AG20443 (cell line): ENCODE data around the gene MTERF1.
"Not testable (repeated sequence)": the region's sequence is repeated elsewhere in the genome, so short reads cannot be mapped to it uniquely, and the experiment has no call there.

Source experiments
- DNase-seq: peaks from one replicate; pipeline ENCODE4 v3.0.0; 2012; ENCODE audit warnings: low spot score, mixed read lengths

MTERF1 gene, protein sequence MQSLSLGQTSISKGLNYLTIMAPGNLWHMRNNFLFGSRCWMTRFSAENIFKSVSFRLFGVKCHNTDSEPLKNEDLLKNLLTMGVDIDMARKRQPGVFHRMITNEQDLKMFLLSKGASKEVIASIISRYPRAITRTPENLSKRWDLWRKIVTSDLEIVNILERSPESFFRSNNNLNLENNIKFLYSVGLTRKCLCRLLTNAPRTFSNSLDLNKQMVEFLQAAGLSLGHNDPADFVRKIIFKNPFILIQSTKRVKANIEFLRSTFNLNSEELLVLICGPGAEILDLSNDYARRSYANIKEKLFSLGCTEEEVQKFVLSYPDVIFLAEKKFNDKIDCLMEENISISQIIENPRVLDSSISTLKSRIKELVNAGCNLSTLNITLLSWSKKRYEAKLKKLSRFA

DNA sequence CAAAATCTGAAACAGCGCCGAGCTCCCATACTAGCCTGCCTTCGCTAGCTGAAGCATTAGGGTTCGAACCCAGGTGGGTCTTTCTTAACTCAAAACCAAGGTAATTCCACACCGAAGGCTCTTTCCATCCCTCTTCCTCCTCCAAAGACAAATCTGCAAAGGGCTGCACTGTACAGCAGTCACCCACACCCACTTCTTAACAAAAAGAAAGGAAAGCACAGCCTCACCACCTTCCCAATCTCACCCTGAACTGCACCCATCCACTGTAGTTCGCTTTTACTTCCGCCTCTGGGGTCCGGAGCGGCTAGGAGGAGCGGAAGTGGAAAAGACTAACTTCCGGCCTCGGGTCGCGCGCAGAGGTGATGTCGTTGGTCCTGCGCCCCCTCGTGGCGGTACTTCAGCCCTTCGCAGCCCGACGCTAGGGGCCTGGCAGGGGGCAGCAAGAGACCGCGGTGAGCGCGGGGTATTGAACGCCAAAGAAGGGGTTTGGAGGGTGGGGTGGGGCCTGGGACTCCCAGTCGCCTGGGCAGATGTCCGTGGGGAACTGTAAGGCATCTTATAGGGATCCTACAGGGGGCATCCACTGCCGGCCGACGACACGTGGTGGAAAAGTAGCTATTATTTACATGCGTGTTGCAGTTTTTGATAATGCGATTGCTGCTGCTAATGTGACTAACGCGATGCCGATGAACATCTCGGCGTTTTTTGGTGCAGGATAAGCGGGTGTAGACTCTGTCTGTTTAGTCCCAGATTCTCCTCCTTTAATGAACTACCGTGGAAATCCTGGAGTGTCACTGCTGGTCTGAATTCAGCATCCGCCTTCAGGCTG lies at the start of gene MTERF1:
Gene MTERF1, minus strand, starts transcription at position 290 of the 829 bp plus-strand sequence. CDS start 619 bp downstream, outside the sequence.
- DNase-seq, result peak; percentile 94

DNA sequence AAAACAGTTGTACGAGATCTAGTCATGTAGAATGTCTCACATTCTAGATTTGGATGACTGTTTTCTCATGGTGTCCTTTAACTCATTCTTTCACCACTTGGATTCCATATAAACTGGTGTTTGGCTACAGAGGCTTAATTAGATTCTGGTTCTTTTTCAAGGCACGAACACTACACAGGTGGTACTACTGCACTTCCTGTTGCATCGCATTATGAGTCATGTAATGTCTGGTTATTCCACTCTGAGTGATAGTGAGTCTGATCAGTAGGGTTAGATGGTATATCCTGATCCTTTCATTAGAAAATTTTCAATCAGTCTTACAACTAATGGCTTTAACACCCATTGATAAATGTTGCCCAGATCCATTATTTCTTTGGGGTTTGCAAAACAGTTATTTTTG lies 49.0 kb upstream of the MTERF1 start:
- DNase-seq, result no peak

DNA sequence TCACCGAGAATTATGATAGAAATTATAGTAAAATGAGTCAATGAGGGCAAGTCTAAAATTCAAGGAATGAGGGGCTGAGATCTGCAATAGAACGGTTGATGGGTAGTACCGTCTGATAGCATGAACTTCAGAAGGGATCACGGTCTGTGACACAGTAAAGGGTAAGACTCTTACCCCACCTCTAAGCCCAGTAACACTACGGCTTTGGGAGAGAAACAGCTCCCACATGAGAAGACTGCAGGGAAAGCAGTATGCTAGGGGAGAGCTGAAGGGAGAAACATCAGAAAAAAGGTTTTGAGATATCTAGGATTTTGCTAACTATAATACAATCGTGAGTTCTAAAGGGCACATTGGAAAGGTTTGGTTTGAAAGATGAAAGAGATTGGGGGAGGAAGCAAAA lies 47.4 kb upstream of the MTERF1 start:
- DNase-seq, result no peak

DNA sequence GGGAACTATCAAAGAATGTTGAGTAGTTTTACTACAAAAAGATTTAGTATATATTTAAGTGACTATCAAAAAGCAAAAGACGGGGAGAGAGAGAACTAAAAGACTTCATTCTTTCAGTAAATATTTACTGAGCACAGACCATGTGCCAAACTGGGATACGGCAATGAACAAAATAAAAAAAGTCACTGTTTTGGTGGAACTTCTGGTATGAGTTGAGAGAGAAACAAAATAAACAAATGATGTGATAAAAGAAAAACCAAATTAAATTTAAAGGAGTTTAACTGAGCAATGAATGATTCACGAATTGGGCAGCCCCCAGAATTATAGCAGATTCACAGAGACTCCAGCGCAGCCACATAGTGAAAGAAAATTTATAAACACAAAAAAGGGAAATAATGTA lies 42.4 kb upstream of the MTERF1 start:
- DNase-seq, result no peak

DNA sequence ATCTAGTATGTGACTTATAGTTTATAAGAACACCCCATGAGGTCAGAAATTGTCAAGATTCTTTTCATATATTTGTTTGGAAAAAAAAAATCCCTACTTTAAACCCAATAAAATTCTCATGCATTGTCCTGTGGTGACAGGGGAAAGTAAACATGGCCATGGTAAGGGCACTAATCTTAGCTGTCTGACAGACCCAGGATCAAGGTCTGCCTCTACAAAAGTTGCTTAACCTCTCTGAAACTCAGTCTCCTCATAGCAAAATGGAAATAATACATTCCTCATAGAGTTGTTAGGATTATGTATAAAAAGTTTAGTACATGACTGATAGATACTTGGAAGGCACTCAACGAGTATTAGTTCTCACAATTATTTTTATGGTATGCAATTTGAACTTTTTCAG lies 37.9 kb upstream of the MTERF1 start:
- no peak for DNase-seq

DNA sequence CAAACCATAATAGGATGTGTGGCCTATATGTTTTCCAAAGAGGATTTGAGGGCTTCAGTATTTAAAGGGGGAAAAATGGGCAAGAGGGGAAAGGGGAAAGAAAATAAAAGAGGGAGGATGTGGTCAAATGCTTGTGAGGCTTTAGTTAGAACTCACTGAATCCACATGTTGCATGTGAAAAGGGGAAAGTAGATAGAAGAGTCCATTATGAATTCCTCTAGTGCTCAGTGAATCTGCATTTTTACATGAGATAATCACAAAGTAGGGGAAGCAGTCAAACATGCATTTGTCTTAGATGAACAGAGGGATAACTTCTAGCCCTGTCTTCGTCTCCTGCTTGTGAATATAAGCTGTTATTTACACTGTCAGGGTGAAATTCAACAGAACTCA lies 35.5 kb upstream of the MTERF1 start:
- no peak for DNase-seq

DNA sequence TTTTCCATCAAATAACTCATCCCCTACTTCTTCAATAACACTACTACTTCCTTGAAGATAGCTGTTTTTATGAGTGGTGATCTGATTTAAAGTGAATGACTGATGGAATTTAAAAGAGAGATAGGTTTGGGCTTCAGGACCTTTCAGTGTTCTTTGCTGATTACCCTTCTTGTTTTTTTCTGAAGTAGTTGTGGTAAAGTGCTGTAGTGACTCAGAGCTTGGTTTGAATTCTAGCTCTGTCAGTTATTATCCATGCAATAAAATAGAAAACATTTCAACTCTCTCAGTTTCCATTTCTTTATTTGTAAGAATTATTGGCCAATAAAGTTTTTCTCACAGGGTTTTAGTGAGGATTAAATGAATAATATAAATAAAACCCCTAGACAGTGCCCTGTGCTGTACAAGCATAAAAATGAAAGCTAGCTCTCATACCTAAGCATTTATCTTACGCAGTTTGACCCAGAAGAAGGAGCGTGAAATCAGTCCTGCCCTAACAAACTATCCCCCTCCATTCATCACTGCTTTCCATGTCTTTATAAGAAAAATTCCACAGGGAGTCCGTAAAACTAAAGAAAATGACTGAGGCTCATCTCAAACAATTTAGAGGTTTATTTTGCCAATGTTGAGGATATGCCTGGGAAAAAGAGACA lies 35.0 kb upstream of the MTERF1 start:
- no peak for DNase-seq

DNA sequence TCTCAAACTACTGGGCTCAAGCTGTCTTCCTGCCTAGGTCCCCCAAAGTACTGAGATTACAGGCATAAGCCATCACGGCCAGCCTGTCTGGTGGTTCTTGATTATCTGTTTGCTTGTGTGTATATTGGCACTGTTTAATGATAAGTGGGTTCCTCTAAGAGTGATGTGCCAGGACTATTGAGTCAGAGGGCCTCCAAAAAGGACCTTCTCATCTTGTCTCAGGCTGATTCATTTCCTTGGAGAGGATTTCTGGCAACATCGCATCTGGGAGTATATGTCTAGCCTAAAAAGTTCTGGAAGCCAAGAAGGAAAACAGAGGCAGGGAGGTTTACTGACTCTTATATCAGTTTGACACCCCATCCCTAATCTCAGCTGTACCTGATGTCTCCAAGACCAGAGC lies 33.1 kb upstream of the MTERF1 start:
- DNase-seq, result peak; percentile 20

DNA sequence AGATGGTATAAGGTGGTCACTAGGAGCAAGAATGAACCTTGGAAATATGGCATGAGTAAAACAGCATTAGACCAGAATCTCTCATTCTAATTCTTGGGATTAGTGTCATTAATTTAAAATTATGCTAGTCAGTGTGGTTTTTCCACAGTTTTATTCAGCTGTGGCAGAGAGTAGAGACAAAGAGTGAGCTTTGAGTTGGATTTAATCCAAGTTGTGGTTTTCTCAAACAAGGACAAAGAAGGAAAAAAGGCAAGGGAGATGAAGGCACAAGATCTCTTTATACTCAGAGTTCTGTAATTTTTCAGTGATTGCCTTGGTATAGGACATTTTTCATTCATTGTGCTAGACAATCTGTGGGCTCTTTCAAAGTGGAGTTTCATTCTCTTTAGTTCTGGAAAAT lies 32.0 kb upstream of the MTERF1 start:
- DNase-seq, result no peak

DNA sequence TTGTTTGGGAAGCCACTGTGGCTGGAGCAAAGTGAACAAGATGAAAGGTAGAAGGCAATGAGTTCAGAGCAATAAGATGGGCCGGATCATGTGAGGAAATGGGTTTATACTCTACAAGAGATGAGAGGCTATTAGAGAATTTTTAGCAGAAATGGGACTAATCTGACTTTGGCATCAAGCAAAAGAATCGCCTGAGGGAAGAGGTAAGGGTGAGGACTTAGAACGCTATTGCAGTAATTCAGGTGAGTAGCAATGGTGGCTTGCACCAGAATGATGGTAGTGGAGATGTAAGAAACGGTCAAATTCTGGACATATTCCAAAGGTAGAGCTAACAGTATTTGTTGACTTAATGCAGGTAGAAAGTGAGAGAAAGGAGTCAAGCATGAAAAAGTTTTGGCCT lies 30.6 kb upstream of the MTERF1 start:
- DNase-seq, result no peak

DNA sequence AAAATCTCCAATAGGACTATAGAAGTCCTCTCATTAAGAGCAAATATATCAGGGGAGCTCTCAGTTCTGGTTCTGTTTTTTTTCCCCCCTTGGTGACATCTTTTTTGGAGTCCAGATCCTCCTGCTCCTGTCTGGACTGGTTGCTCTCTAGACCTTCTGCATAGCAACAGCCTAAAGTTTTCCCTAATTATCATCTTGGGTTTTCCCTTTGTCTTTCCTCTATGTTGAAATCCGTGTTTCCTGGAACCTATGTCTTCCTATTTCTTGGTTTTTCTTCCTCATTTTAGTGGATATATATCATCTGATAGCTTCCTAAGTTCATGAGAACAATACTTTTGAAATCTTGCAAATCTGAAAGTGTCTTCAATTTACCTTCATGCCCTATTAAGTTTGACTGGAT lies 29.7 kb upstream of the MTERF1 start:
- DNase-seq, result no peak

DNA sequence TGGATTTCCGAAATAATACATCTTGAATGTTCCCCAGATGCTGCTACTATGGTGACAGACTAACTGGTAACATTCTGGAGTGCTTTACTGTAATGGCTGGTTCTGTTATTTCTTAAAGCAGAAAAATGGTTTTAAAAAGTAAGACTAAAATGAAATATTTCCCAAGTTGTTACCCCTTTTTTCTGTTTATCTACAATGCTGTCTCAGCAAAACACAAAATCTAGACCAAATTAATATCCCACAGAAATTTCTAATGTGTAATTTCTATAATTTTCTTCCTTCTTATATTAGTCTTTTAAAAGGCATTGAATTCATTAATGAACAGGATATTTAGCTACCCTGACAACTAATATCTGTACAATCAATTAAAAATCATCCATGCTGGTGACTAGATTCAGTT lies 19.1 kb upstream of the MTERF1 start:
- no peak for DNase-seq

DNA sequence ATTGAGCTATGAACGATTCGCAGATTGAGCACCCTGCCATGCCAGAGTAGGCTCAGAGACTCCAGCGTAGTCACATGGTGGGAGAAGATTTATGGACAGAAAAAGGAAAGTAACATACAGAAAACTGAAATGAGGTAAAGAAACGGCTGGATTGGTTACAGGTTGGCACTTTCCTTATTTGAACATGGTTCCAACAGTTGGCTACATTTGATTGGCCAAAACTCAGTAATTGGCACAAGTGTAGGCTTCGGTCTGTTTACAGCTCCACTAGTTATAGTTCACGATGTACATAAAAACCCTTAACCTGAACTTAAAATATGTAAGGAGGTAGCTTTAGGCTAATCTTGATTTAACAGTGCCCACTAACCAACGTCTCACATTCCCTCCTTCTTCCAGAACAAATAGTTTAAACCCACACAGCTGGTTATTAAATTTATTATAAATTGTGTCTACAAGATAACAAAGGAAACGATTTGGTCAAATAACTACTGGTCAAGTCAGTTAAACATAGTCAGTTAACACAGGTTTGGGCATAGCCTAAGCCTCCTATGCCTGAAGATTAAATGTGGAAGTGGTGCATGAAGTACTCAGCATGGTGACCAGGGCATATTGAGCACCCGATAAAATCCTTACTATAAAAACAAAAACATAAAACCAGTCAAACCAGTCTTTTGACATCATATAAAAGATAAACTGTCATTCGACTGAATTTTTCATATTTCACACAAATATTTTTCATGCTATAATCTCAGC lies 17.9 kb upstream of the MTERF1 start:
- DNase-seq, result no peak

DNA sequence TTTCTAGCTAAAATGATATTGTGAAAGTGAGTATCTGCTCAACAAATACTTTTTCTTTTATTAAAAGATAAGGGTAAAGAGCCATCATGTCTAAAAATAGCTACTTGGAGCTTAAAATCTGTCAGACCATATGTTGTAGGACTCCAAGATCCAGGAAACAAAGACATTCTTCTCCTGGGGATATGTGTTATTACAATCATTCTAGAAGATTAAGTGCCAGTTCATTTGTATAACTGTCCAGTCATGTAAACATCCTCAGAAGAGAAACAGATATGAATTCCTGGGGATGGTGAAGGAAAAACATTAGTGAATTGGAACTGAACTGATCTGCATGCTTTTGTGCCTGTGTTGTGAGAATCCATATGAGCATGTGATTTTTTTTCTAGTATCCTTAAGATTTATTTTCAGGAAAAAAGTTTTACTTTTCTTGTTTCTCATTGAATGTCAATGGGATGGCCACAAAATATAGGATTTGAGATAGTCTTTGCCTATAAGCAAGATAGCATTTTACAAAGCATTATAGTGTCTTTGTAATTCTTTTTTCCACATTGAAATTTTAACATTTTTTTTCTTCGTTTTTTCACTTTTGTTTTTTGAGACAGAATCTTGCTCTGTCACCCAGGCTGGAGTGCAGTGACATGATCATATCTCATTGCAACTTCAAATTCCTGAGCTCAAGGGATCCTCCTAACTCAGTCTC lies 14.4 kb upstream of the MTERF1 start:
- no peak for DNase-seq

DNA sequence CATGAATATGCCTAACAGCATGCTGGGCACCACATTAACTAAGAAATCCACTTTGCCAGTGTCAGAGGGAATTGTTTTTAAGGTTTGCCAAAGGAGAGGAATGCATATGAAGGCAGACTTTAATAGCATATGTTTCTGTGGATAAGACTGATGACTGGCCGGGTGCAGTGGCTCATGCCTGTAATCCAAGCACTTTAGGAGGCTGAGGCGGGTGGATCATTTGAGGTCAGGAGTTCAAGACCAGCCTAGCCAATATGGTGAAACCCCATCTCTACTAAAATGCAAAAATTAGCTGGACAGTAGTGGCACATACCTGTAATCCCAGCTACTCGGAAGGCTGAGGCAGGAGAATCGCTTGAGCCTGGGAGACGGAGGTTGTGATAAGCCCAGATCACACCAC lies 13.2 kb upstream of the MTERF1 start:
- DNase-seq, result not testable (repeated sequence)

DNA sequence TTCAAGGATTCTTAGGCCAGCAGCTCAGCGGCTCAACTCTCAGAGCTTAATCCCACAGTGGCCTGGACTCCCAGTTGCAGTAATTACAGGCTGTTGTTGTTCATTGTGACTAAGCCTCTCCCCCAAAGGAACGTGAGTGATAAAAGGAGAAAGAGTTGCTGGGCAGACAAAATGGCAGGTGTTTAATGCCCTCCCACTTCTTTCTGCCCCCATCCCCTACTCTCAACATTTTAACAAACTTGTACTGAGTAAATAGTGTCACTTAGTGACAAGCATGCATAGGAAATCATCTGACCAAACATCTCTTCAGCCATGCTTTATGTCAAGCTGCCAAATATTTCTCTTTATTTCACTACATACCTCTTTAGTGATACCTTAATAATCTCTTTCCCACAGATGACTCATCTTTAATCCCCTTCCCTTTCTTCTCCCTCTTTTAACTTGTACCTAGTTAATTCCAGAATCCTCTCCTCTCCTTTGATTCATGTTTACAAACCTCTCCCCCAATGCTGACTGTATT lies 12.4 kb upstream of the MTERF1 start:
- DNase-seq, result peak; percentile 35

DNA sequence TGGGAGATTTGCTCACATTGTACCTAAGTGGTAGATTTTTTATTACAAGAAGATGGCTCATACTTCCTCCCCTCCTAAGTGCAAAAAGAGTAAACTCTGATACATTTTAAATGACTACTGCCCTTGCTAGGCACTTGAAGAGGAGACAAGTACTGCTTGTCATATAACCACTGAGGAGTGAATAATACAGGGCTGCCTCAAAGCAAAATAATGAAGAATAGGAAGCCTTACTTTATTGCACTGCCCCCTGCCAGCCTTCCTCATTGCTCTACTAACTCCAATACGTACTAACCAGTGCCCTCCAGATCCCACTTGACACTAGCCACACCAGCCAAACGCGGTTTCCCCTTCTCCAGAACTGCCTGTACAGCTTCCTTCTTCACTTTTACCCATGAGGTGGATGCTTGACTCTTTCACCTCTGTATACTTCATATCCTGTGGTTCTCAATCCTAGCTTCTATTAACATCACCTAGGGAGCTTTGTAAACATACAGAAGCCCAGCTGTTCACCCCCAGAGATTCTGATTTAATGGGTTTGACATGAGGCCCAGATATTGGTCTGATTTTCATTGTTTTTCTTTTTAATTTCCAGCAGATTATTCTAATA lies 11.7 kb upstream of the MTERF1 start:
- no peak for DNase-seq

DNA sequence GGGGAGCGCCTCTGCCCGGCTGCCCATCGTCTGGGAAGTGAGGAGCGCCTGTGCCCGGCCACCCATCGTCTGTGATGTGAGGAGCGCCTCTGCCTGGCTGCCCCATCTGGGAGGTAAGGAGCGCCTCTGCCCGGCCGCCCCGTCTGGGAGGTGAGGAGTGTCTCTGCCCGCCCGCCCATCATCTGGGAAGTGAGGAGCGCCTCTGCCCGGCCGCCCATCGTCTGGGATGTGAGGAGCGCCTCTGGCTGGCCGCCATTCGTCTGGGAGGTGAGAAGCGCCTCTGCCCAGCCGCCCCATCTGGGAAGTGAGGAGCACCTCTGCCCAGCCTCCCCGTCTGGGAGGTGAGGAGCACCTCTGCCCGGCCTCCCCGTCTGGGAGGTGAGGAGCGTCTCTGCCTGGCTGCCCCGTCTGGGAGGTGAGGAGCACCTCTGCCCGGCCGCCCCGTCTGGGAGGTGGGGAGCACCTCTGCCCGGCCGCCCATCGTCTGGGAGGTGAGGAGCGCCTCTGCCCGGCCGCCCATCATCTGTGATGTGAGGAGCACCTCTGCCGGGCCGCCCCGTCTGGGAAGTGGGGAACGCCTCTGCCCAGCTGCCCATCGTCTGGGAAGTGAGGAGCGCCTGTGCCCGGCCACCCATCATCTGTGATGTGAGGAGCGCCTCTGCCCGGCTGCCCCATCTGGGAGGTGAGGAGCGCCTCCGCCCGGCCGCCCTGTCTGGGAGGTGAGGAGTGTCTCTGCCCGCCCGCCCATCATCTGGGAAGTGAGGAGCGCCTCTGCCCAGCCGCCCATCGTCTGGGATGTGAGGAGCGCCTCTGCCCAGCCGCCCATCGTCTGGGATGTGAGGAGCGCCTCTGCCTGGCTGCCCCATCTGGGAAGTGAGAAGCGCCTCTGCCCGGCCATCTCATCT lies 8.0 kb upstream of the MTERF1 start:
- not testable (repeated sequence) for DNase-seq

DNA sequence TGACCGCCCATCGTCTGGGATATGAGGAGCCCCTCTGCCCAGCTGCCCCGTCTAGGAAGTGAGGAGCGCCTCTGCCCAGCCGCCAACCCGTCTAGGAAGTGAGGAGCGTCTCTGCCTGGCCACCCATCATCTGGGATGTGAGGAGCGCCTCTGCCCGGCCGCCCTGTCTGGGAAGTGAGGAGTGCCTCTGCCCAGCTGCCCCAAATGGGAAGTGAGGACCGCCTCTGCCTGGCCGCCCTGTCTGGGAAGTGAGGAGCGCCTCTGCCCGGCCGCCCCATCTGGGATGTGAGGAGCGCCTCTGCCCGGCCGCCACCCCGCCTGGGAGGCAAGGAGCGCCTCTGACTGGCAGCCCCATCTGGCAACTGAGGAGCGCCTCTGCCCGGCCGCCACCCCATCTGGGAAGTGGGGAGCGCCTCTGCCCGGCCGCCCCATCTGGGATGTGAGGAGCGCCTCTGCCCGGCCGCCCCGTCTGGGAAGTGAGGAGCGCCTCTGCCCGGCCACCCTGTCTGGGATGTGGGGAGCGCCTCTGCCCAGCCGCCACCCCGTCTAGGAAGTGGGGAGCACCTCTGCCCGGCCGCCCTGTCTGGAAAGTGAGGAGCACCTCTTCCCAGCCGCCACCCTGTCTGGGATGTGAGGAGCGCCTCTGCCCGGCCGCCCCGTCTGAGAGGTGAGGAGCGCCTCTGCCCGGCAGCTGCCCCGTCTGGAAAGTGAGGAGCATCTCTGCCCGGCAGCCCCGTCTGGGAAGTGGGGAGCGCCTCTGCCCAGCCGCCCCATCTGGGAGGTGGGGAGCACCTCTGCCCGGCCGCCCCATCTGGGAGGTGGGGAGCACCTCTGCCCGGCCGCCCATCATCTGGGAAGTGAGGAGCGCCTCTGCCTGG lies 7.1 kb upstream of the MTERF1 start:
- not testable (repeated sequence) for DNase-seq
